ENCODE measurements around the gene CRIP1. TPM values are rescaled to one million over a fixed set of nuclear protein-coding genes. Genes with fewer than 3 reads are reported as not detected.

CRIP1 gene
- total and polyA plus RNA-seq, 10 of the 15 experiments (the other 5 are each of a cell fraction or from before 2014, with no cell fraction given): 66.8 to 259 (median 154) TPM

DNA sequence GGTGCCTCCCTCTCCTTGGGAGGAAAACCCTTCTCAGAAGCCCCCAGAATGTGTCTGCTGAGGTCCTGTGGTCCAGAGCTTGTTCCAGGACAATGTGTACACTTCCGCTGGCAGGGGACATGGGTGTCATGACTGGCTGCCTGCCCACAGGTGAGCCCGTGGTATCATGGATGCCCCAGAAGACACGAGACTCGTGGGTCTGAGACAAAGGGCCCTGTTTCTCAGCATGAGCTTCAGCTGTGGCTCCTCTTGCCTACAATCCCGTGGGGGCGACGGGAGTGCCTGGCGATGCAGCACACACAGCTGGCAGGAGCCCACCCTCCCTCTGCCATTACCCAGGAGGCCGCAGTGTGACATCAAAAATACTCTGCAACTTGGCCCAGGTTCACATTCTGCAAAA lies 46.7 kb downstream of the CRIP1 start:
- ATAC-seq (no peak), FAIRE-seq (no peak), DNase-seq (ENCODE audit: low read depth, low spot score) (no peak)
- intact Hi-C loops (cut with micrococcal nuclease; ENCODE audit: unreplicated experiment) (loop anchor here (2.0 to 10.0 kb wide), 3 partner anchors 163 to 881 kb away; no protein-coding TSS in a partner anchor), in situ Hi-C loops (cut with MboI) (loop anchor here (10.0 kb wide), 2 partner anchors 471 to 631 kb away; no protein-coding TSS in a partner anchor)
- no peak overlapping the region for H3K4me3 ChIP-seq
- H3K9me3 ChIP-seq (replicated peaks; ENCODE audit: control insufficient read depth, insufficient read depth, low read length): no peaks in the 10 kb centered on the region
- ChIA-PET CTCF (interaction anchor here (1.0 to 3.0 kb wide), 6 partner anchors 9 to 884 kb away, joined by 3 to 17 read pairs (median 6); no protein-coding TSS in a partner anchor), POLR2A (no interaction called here), RAD21 (ENCODE audit: unreplicated experiment) (interaction anchor here (0.9 to 1.3 kb wide), 2 partner anchors 51 to 163 kb away, joined by 3 to 4 read pairs; no protein-coding TSS in a partner anchor), SMC1A (ENCODE audit: uncharacterized antibody, unreplicated experiment) (no interaction called here)
- no peaks in the 10 kb centered on the region for H3K79me2 ChIP-seq (ENCODE audit: control insufficient read depth, insufficient read depth, low read length)
- H3K36me3 ChIP-seq (ENCODE audit: control insufficient read depth in 2 of 2, insufficient read depth in 2 of 2, low read length in 1 of 2): no peaks in the 10 kb centered on the region
- no peak overlapping the region for H3K4me2 ChIP-seq (ENCODE audit: control insufficient read depth, insufficient read depth)
- peaks cover 4% of the 10 kb centered on the region for H3K4me1 ChIP-seq (ENCODE audit: control insufficient read depth, insufficient read depth, low read length)
- no peak overlapping the region for H2AFZ ChIP-seq (ENCODE audit: control insufficient read depth, low read depth, low read length)
- no peak overlapping the region for H3K9ac ChIP-seq (ENCODE audit: control insufficient read depth, insufficient read depth, low read length)
- 34% methylated on average over 9 of the region's 9 CpGs for WGBS (ENCODE audit: insufficient coverage, insufficient replicate concordance, low lambda C conversion rate, missing lambda C conversion rate)
- TF ChIP-seq RUNX3 (IDR thresholded peaks at IDR 0.05; ENCODE audit: low read length) (no peak), EGR1 (IDR thresholded peaks at IDR 0.05; ENCODE audit: borderline replicate concordance in 1 of 2, low read depth in 2 of 2, low read length in 2 of 2) (no peak), GABPA (IDR thresholded peaks at IDR 0.05; ENCODE audit: low read depth) (no peak), RELA (IDR thresholded peaks at IDR 0.05; ENCODE audit: borderline replicate concordance, partially characterized antibody) (no peak), HDGF (IDR thresholded peaks at IDR 0.05) (no peak), SIN3A (IDR thresholded peaks at IDR 0.05; ENCODE audit: low read depth, low read length) (no peak), BHLHE40 (IDR thresholded peaks at IDR 0.05; ENCODE audit: borderline replicate concordance in 1 of 2, low read depth in 2 of 2, low read length in 1 of 2) (no peak), BMI1 (IDR thresholded peaks at IDR 0.05; ENCODE audit: borderline replicate concordance) (no peak)
- TF ChIP-seq, protein P1, sequence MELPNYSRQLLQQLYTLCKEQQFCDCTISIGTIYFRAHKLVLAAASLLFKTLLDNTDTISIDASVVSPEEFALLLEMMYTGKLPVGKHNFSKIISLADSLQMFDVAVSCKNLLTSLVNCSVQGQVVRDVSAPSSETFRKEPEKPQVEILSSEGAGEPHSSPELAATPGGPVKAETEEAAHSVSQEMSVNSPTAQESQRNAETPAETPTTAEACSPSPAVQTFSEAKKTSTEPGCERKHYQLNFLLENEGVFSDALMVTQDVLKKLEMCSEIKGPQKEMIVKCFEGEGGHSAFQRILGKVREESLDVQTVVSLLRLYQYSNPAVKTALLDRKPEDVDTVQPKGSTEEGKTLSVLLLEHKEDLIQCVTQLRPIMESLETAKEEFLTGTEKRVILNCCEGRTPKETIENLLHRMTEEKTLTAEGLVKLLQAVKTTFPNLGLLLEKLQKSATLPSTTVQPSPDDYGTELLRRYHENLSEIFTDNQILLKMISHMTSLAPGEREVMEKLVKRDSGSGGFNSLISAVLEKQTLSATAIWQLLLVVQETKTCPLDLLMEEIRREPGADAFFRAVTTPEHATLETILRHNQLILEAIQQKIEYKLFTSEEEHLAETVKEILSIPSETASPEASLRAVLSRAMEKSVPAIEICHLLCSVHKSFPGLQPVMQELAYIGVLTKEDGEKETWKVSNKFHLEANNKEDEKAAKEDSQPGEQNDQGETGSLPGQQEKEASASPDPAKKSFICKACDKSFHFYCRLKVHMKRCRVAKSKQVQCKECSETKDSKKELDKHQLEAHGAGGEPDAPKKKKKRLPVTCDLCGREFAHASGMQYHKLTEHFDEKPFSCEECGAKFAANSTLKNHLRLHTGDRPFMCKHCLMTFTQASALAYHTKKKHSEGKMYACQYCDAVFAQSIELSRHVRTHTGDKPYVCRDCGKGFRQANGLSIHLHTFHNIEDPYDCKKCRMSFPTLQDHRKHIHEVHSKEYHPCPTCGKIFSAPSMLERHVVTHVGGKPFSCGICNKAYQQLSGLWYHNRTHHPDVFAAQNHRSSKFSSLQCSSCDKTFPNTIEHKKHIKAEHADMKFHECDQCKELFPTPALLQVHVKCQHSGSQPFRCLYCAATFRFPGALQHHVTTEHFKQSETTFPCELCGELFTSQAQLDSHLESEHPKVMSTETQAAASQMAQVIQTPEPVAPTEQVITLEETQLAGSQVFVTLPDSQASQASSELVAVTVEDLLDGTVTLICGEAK (IDR thresholded peaks at IDR 0.05; ENCODE audit: borderline replicate concordance): no peak
- TF ChIP-seq, protein P2, sequence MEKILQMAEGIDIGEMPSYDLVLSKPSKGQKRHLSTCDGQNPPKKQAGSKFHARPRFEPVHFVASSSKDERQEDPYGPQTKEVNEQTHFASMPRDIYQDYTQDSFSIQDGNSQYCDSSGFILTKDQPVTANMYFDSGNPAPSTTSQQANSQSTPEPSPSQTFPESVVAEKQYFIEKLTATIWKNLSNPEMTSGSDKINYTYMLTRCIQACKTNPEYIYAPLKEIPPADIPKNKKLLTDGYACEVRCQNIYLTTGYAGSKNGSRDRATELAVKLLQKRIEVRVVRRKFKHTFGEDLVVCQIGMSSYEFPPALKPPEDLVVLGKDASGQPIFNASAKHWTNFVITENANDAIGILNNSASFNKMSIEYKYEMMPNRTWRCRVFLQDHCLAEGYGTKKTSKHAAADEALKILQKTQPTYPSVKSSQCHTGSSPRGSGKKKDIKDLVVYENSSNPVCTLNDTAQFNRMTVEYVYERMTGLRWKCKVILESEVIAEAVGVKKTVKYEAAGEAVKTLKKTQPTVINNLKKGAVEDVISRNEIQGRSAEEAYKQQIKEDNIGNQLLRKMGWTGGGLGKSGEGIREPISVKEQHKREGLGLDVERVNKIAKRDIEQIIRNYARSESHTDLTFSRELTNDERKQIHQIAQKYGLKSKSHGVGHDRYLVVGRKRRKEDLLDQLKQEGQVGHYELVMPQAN (conservative IDR thresholded peaks at IDR 0.05): no peak
- TF ChIP-seq, protein P3, sequence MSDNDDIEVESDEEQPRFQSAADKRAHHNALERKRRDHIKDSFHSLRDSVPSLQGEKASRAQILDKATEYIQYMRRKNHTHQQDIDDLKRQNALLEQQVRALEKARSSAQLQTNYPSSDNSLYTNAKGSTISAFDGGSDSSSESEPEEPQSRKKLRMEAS (IDR thresholded peaks at IDR 0.05; ENCODE audit: low read depth, low read length): no peak
- no peaks in the 10 kb centered on the region for H4K20me1 ChIP-seq (ENCODE audit: control insufficient read depth, insufficient read depth)
- no peak overlapping the region for H3K27ac ChIP-seq (ENCODE audit: control insufficient read depth, insufficient read depth)
- peaks cover 0 to 4% of the 10 kb centered on the region in 2 experiments; a peak in 3 of 4 replicates for H3K27me3 ChIP-seq (replicated peaks in 1 of 2; ENCODE audit: control insufficient read depth in 2 of 2, insufficient read depth in 2 of 2, low read length in 1 of 2)
- no TSS peak for BruUV-seq (replicated peaks)

All from GM12878 (cell line).